Kidney (tissue), 14 donors: ENCODE data around the gene STIM1. TPM values are rescaled to one million over a fixed set of nuclear protein-coding genes. Genes with fewer than 3 reads are reported as not detected.

ENCODE experiments used
- DNase-seq, 5 donors: peaks; one replicate each; pipeline ENCODE4 v3.0.0-alpha.2; 2013 to 2020
- FAIRE-seq: peaks from 2 replicates; lab custom pipeline; 2012; peaks lifted over from hg19 to GRCh38; lab: Jason Lieb, UNC
- H3K27ac ChIP-seq, 2 donors: one replicate each; pipeline ENCODE4 v1.7.0; 2013; ENCODE audit warnings: low read depth in 2 of 2, low read length in 2 of 2, inconsistent platforms in 1 of 2
- H3K27me3 ChIP-seq: one replicate; pipeline ENCODE4 v1.7.1; 2013; ENCODE audit warnings: low read length, inconsistent platforms; ENCODE audit not compliant: control insufficient read depth, insufficient read depth
- H3K36me3 ChIP-seq, 3 donors: one replicate each; pipeline versions ENCODE4 v1.7.0 to v1.7.1; 2013; ENCODE audit warnings: low read length in 3 of 3, control low read depth in 1 of 3, inconsistent platforms in 1 of 3; ENCODE audit not compliant: insufficient read depth in 3 of 3, control insufficient read depth in 2 of 3
- H3K4me1 ChIP-seq, 3 donors: one replicate each; pipeline versions ENCODE4 v1.7.0 to v1.7.1; 2013; ENCODE audit warnings: low read length in 3 of 3, inconsistent platforms in 1 of 3, low read depth in 1 of 3; ENCODE audit not compliant: control insufficient read depth in 2 of 3, insufficient read depth in 2 of 3
- H3K4me3 ChIP-seq, 3 donors: one replicate each; pipeline versions ENCODE4 v1.7.0 to v1.8.1; 2013; ENCODE audit warnings: low read length in 3 of 3, control low read depth in 1 of 3, inconsistent platforms in 1 of 3
- H3K9ac ChIP-seq, 3 donors: one replicate each; pipeline versions ENCODE4 v1.7.0 to v1.7.1; 2013; ENCODE audit warnings: low read length in 3 of 3, control low read depth in 1 of 3, inconsistent platforms in 1 of 3
- H3K9me3 ChIP-seq, 3 donors: one replicate each; pipeline versions ENCODE4 v1.7.0 to v1.7.1; 2013; ENCODE audit warnings: low read length in 3 of 3, control low read depth in 1 of 3, inconsistent platforms in 1 of 3; ENCODE audit not compliant: control insufficient read depth in 2 of 3, insufficient read depth in 1 of 3
- CTCF ChIP-seq: IDR thresholded peaks from 3 replicates; pipeline ENCODE4 v1.5.1; 2012; ENCODE audit warnings: mild to moderate bottlenecking, moderate library complexity, borderline replicate concordance; ENCODE audit not compliant: insufficient read depth; ENCODE audit errors: extremely low read depth
- intact Hi-C: fragments of 100-400 bp; cut with DNase I; formaldehyde crosslinking; loops from one replicate; pipeline ENCODE4 v1.11.1; 2022
- polyA plus RNA-seq: library from polyadenylated mRNA; stranded (reverse); fragments of 350-450 nt; fragmentation: Illumina TruSeq; extraction: RNeasy Lipid Tissue Mini Kit (QIAGEN cat#74804); gene quantifications from one replicate; pipeline ENCODE4 v1.2.3, GENCODE V29; 2014; ENCODE audit warnings: low read depth, low replicate concordance; ENCODE audit not compliant: insufficient read depth
- total RNA-seq: library from RNA; stranded (reverse); fragmentation: NEBNext Ultra II Directional; extraction: Animal tissue kit (Norgen Biotek cat#: 25700); gene quantifications from one replicate; pipeline ENCODE4 v1.2.1, GENCODE V29; 2021
- donor health status: control.
- donor health status: control.
- donor health status: control.
- donor health status: control.
- donor health status: control.
- donor health status: DM: yes; HTN: yes; CAD: no.
- donor health status: Normal renal cell carcinoma (clear cell type).

The STIM1 gene
- total and polyA plus RNA-seq, 2 donors from 2014 or later = 15.7 to 68.0 TPM

- FAIRE-seq (no peak), DNase-seq (no peak)
- no peaks in the 10 kb centered on the region for H3K9me3 ChIP-seq
- no peak overlapping the region for H3K9ac ChIP-seq
- intact Hi-C loops = no loop called here
- no peaks in the 10 kb centered on the region for H3K27me3 ChIP-seq
- H3K4me3 ChIP-seq = no peak overlapping the region
- no peaks in the 10 kb centered on the region for H3K36me3 ChIP-seq
- H3K27ac ChIP-seq = peak overlapping the region; percentile 6 to 64
- no peak for TF ChIP-seq CTCF
- H3K4me1 ChIP-seq = peaks cover 0 to 10% (median 0%) of the 10 kb centered on the region in 3 donors
Observed at GRCh38 chr11:3946455-3947017, 91.1 kb downstream of the STIM1 start.

- Histone ChIP-seq H3K36me3 (no peaks in the 10 kb centered on the region), H3K4me3 (no peak overlapping the region), H3K4me1 (peaks cover 0 to 10% (median 0%) of the 10 kb centered on the region in 3 donors), H3K27me3 (no peaks in the 10 kb centered on the region), H3K9ac (no peak overlapping the region), H3K27ac (peak overlapping the region in 1 of 2 donors; percentile 62), H3K9me3 (no peaks in the 10 kb centered on the region)
- DNase-seq (peak in 3 of 5 donors; percentile 33 to 93 (median 73)), FAIRE-seq (no peak)
- intact Hi-C loops = no loop called here
- no peak for TF ChIP-seq CTCF
Observed at GRCh38 chr11:3947061-3947460, 91.6 kb downstream of the STIM1 start.

- H3K9me3 ChIP-seq = no peaks in the 10 kb centered on the region
- H3K4me1 ChIP-seq = peaks cover 0 to 5% (median 0%) of the 10 kb centered on the region in 3 donors
- H3K9ac ChIP-seq = no peak overlapping the region
- no peaks in the 10 kb centered on the region for H3K27me3 ChIP-seq
- intact Hi-C loops = no loop called here
- DNase-seq (no peak), FAIRE-seq (no peak)
- no peak overlapping the region for H3K4me3 ChIP-seq
- no peaks in the 10 kb centered on the region for H3K36me3 ChIP-seq
- H3K27ac ChIP-seq = no peak overlapping the region
- TF ChIP-seq CTCF = no peak
Observed at GRCh38 chr11:3949125-3949524, 93.7 kb downstream of the STIM1 start.
